ENCODE results near the gene NHERF1. TPM values are rescaled to one million over a fixed set of nuclear protein-coding genes. Genes with fewer than 3 reads are reported as not detected.

The NHERF1 gene
- total RNA-seq: 13.0 and 14.5 TPM in 2 replicates

DNA sequence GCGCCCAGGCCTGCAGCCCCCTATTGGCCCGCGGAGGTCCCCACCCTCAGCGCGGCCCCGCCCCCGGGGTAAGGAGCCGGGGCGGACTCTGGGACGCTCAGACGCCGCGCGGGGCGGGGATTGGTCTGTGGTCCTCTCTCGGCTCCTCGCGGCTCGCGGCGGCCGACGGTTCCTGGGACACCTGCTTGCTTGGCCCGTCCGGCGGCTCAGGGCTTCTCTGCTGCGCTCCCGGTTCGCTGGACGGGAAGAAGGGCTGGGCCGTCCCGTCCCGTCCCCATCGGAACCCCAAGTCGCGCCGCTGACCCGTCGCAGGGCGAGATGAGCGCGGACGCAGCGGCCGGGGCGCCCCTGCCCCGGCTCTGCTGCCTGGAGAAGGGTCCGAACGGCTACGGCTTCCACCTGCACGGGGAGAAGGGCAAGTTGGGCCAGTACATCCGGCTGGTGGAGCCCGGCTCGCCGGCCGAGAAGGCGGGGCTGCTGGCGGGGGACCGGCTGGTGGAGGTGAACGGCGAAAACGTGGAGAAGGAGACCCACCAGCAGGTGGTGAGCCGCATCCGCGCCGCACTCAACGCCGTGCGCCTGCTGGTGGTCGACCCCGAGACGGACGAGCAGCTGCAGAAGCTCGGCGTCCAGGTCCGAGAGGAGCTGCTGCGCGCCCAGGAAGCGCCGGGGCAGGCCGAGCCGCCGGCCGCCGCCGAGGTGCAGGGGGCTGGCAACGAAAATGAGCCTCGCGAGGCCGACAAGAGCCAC lies at the start of gene NHERF1:
Gene NHERF1, plus strand, starts transcription at position 100 of the 750 bp plus-strand sequence. Its CDS starts 219 bp downstream, at position 319.

DNA sequence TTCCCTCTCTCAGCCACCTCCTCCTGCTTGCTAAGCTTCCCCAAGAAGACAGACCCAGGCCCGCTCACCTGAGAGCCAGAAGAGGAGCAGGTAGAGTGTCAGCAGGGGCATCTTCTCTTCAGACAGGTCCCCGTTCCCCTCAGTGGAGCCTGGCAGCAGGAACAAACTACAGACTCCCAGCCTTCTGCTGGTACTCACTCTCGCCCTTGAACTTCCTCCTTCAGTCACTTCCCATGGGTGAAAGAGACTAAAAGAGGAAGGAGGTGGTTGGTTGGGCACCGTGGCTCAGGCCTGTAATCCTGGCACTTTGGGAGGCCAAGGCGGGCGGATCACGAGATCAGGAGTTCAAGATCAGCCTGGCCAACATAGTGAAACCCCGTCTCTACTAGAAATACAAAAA lies 35.7 kb upstream of the NHERF1 start, which contains the start of gene CD300LF:
Gene CD300LF, minus strand, starts transcription at position 168 of the 400 bp plus-strand sequence. Its CDS starts 57 bp downstream, at position 111.

DNA sequence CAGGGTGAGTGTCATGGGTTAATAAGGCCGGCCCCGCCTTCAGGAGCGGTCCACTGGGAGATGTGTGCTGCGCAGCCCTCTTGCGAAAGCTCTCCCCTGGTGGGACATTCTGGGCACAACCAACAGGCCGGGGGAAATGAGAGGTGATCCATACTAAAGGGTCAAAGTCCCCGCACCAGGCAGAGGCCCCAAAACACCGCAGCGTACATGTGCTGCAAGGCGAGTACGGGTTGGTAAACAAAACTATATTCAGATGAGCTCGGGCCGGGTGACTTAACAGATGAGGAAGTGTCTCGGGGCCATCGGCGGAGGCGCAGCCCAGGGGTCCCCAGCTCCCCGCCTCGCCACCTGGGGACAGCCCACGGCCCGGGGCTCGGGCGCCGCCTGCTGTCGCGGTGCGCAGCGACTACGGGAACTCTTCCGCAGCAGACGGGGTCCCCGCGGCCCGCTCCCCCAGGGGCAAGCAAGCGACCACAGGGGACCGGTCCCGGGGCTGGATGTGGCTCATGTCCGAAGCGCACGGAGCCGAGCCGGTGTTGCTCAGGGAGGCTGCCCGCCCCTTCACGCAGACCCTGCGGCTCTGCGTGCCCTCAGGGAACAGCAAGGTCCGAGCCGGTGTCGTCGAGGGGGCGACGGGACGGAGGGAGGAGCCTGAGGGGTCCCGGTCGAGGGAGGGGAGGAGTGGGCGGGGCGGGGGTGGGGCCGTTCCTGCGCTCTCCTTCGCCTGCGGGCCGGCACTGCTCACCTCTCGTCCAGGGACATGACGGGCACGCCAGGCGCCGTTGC lies 11.7 kb upstream of the NHERF1 start, which contains the start of gene RAB37:
Gene RAB37, plus strand, starts transcription at position 744 of the 786 bp plus-strand sequence. Its CDS starts 17 bp downstream, at position 761.

DNA sequence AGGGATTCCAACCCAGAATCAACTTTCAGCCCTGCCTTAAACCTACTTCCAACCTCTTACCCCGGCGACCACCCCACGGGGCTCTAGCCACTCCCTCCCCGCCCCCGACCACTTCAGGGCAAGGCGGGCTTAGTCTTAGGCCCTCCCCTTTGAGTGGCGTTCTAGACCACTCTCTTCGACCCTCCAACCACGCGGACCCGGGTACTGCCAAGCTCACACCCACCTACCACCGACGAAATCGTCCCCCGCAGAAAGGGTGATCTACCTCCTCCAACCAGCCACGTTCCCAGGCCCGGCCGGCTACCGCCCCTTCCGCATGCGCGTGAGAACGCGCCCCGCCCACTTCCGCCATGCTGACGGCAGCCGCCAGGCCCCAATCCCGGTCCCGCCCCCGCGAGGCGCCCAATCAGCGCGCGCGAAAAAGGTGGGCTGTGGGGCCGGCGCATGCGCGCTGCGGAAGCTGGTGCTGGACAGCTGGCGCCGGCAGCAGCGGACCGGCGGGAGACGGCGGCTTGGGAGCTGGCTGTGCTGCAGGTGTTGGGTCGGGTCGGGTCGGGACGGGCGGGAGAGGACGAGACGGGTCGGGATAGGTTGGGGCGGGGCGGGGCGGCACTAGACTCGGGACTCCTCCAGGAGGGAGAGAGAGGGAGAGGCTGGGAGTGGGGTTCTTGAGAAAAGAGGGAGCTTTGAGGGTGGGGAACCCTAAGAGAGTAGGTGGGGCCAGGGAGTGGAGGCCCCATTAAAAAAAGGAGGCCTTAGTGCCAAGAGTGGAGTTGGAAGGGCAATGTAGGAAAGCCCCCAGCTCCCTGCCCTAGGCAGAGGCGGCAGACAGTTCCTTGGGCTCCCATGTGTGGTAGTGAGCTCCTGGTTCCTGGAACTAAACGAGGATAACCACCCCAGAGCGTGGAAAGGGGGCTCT lies 27.9 kb downstream of the NHERF1 start, which contains the start of gene NAT9:
Gene NAT9, minus strand, starts transcription at position 302 of the 919 bp plus-strand sequence. CDS start 647 bp downstream, outside the sequence.

Other genes starting within 250 kb of the NHERF1 start
- gene CD300LB, start 217.2 kb upstream of the NHERF1 start, total RNA-seq: not detected in 2 replicates
- not detected in 2 replicates for gene CD300C, start 202.5 kb upstream of the NHERF1 start, total RNA-seq
- gene CD300H, start 181.1 kb upstream of the NHERF1 start, total RNA-seq: not detected in 2 replicates
- not detected in 2 replicates for gene CD300LD, start 156.3 kb upstream of the NHERF1 start, total RNA-seq
- gene CD300E, start 124.9 kb upstream of the NHERF1 start, total RNA-seq: not detected in 2 replicates
- not detected in 2 replicates for gene CD300LF, start 35.7 kb upstream of the NHERF1 start, total RNA-seq
- 0.33 and 0.36 TPM in 2 replicates for gene RAB37, start 11.4 kb upstream of the NHERF1 start, total RNA-seq
- gene NAT9, start 27.7 kb downstream of the NHERF1 start, total RNA-seq: 32.6 and 46.7 TPM in 2 replicates
- 0.13 and 0.50 TPM in 2 replicates for gene GRIN2C, start 111.3 kb downstream of the NHERF1 start, total RNA-seq
- 25.0 and 43.9 TPM in 2 replicates for gene FDXR, start 124.4 kb downstream of the NHERF1 start, total RNA-seq
- gene FADS6, start 145.0 kb downstream of the NHERF1 start, total RNA-seq: not detected in 2 replicates
- gene USH1G, start 174.6 kb downstream of the NHERF1 start, total RNA-seq: 0.03 TPM in 1 of 2 replicates, not detected in the other
- gene OTOP2, start 175.6 kb downstream of the NHERF1 start, total RNA-seq: not detected in 2 replicates
- gene OTOP3, start 187.3 kb downstream of the NHERF1 start, total RNA-seq: not detected in 2 replicates
- gene HID1, start 224.1 kb downstream of the NHERF1 start, total RNA-seq: 2.2 and 2.3 TPM in 2 replicates
- 22.5 and 25.6 TPM in 2 replicates for gene CDR2L, start 239.0 kb downstream of the NHERF1 start, total RNA-seq